Stimulated activated CD8-positive, alpha-beta memory T cell treated with anti-CD3 and anti-CD28 coated beads, Interleukin-12 subunit alpha, Interleukin-12 subunit beta, amount 100 ng/mL, for 24 hours (primary cell): Measurements from ENCODE around the gene UACA.

Experiments used
- DNase-seq: peaks from one replicate; pipeline ENCODE4 v3.0.0-alpha.2; 2020; ENCODE audit errors: extremely low read depth

The UACA gene

GRCh38 chr15:70714015-70714414 is 49.3 kb downstream of the UACA start:
- no peak for DNase-seq

GRCh38 chr15:70712271-70712670 is 51.1 kb downstream of the UACA start:
- no peak for DNase-seq

DNA sequence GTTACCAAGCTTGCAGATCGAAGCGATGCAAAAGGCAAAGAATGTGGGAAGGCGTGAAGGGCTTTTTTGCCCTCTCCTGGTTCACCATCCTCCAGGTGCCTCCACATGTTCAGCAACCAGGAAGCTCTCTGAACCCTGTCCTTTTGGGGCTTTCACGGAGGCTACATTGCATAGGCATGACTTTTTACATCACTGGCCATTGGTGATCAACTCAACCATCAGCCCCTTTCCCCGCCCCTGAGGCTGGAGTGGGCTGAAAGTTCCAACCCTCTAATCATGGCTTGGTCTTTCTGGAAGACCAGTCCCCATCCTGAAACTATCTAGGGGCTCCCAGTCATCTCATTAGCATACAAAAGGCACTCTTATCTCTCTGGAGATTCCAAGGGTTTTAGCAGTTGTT is 52.6 kb downstream of the UACA start:
- DNase-seq, result no peak

GRCh38 chr15:70708839-70709238 is 54.5 kb downstream of the UACA start:
- DNase-seq, result no peak

DNA sequence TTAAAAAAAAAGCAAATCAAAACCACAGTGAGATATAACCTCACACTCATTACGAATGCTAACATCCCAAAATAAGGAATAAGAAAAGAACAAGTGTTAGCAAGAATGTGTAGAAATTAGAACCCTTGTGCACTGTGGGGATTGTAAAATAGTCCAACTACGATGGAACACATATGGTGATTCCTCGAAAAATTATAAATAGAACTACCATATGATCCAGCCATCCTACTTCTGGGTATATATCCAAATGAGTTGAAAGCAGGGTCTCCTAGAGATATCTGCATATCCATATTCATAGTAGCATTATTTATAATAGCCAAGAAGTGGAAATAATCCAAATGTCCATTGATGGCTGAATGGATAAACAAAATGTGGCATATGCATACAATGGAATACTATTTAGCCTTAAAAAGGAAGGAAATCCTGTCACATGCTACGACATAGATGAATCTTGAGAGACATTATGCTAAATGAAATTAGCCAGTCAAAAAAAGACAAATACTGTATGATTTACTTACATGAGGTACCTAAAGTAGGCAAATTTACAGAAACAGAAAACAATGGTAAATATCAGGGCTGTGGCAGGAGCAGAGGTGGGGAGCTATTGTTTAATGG is 55.6 kb downstream of the UACA start:
- DNase-seq, result no peak

- DNase-seq, result no peak
Observed at GRCh38 chr15:70704731-70705130, 58.6 kb downstream of the UACA start.

- DNase-seq, result no peak
Observed at GRCh38 chr15:70704166-70704565, 59.2 kb downstream of the UACA start.

DNA sequence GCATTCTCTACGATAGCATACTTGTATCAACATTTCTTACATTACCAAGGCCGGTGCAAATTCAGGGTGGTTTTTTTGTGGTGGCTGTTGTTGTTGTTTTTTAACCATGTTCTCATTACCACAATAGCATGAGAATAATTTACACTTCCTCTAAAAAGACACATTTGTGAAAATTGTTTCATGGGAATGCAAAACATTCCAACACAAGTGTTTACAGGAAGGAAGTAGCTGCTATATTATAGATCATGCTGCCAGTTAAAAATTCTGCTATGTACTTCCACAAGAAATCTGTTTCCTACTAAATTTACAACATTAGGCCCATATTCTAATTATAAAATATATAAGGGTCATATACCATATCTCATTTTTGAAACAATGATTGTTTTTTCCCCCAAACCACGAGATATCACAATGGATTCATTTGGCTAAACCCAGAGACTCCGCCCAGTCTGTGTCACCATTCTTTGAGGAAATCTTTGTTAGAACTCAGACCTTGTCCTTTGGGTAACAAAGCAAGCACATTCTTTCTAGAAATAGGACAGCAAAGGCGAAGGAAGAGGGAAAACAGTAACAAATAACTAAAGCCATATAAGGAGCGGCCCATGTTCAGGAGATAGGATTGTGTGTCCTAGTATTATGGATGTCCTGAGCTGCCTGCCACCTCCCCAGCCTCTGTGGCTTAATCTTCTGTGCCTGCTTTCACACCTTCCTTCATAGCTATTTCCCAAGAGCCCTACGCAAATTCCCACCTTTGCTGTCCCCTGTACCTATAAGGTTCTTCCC is 60.1 kb downstream of the UACA start:
- no peak for DNase-seq

DNA sequence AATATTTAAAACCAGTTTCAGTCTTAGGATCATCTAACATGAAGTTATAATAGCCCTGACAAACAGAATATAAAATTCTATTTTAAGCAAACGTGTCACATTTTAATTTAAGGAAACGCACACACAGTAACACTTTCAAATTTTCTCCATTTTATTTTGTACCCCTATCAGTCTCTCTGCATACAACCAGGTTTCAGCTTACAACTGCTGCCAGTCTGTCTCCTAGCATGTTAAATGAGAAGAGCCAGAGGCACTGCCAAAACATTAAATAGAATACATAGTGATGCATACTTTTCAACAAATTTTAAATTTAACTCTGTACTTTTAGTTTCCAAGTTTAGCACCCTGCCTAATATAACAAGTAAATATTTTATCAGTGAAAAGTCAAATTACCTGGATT is 60.8 kb downstream of the UACA start:
- no peak for DNase-seq

DNA sequence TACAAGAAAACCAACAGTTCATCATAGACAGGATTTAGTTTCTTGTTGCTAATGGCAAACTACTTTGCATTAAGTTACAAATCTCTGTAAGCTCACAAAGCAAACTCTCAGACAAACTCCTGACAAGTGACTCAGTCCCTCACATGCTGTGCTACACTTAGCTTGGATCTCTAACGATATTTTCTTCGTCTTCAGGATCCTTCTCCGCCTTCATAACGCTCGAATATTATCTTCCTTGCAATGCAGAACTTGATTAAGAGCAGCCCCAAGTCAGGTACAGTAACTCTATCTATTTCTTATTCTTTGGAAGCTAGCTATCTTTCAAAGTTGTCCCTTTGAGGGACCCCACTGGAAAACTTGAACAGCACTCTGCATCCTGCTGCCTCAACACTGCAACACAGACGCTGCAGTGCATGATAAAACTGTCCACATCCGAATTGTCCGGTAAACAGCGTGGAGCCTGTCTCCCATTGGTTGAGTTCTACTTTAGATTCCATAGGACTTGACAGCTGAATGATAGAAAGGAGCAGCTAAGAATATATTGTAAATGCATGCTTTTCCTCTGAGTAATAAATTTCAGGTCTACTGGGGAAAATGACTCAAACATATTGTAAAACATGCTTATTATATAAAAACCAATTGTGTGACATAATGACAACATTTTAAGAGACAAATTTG is 61.3 kb downstream of the UACA start:
- DNase-seq, result no peak

DNA sequence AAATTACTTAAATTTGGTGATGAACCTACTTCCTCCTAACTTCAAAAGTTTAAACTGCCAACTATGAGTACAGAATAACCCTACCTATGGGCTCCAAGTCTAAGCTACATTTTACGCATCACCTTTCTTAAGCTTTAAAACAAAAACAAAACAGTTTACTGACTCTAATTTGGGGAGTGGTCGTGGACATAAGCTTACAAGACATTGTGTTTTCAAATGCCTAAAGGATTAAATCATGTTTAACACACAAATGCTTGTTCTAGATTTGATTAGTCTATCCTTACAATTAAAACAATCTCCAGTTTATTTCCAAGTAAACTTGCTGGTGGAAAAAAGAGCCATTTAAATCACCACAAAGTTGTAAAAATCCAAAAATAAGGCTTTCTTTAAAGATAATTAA is 62.2 kb downstream of the UACA start:
- DNase-seq, result no peak

DNA sequence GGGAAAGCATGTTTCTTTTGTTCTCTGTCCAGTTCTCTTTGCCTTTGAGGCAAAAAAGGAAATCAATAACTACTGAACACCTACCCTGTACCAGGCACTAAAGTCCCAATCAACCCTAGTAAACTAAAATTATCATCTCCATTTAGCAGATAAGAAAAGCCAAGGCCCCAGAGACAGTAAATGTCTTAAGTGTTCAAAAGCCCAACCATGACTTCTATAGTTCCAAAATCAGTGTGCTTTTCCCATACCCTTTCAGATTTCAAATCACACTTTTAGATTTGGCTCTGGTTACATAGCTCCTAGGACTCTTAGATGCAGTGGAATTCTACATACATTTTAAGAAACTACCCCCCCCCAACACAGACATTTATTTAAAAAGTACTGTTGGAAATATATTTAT is 63.5 kb downstream of the UACA start:
- DNase-seq, result no peak

DNA sequence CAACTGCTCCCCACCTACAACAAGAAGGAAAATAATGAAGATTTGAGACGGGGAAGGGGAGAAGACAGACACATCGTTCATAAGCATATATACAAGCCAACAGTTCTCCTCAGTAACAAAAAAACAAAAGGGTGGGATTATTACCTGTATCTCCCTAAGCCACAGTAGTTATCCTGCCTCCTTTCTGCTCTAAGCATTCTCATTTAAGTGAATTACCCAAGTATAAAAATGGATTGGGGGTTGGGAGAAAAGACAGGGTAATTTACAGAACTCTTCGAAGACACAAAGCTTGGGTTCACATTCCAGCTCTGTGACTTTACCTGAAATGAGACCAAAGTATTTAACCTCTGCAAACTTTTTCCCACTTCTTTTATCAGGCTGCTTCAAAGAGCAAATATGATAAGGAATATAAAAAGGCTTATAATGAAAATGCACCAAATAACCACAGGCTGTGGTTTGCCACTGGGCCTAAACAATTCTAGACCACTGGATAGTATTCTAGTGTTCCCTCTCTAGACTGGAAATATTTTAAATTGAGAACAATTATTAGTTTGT is 64.4 kb downstream of the UACA start:
- no peak for DNase-seq

DNA sequence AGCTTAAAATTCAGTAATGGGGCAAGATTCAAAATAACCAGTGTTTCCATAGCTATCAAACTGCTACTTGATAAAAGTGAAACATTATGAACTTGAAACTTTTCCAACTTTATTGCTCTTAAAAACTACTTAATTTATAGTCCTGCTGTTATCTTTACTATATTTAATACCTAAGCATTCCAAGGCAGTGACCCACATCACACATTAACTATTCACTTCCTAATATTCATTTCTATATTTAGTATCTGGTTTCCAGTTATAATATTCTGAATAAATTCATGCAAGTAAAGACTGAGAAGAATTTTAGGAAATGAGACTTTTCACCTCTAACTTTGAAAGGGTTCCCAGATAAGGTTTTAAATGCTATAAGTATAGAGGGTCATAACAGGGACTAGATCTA is 64.9 kb downstream of the UACA start:
- DNase-seq, result no peak

DNA sequence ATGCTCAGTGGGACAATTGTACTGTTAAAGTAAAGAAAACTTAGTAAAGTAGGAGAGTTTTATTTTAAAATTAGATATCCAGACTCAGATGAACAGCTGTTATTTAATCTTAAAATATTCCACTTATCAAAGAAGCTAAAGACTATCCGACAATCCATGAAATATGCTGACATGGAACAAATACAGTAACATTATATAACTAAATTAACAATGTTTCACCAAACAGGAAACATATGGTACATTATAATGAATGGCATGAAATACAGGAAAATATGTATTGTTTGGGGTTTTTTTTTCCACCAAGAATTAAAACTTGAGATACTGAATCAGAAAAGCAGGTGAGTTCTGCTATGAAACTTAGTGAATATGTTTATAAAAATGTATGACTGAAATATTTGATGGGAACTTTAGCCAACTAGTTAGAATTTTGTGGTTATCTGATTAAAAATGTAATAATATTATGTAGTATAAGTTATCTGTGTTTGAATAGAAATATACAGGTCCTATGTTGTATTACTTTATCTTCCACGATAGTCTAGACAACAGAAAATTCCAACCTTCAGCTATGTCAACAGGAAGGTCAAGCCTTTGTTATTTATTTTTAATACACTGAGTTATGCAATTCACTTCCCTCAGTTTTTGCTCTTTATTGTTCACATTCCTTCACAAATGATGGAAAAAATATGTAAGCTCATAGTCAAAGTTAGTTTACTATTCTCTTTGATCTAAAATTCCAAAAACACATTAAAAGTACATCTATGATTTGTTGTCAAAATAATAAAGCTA is 72.7 kb downstream of the UACA start:
- DNase-seq, result no peak

DNA sequence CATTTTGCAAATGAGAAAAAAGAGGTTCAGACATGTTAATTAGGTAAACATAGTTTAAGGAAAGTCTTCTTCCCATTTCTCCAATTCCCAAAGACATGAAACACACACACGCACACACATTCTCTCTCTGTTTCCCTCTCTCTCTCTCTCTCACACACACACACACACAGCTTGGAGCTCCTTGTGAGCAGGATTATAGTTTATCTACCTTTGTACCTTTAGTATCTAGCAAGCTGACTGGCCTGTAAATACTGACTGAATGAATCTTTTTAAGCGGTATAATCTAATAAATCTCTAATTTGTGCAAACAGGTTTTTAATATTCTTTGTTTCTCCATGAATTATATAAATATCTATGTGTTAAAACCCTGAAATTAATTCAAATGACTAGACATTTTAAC is 73.3 kb downstream of the UACA start:
- no peak for DNase-seq

GRCh38 chr15:70687482-70687881 is 75.9 kb downstream of the UACA start:
- no peak for DNase-seq

GRCh38 chr15:70680817-70681216 is 82.5 kb downstream of the UACA start:
- no peak for DNase-seq

DNA sequence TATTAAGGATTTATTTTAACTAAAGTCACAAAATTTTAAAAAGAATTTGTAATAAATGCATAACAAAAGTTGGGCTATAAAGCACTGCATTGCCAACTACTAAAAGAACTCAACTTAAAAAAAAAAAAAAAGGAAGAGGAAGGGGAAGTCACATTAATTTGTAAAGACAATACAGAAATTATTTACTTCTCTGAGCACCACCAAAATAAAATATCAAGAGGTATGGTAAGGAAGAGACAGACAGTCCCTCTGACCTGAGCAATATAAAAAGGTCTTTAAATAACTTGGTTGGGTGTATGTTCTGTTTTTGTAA is 83.5 kb downstream of the UACA start:
- no peak for DNase-seq

DNA sequence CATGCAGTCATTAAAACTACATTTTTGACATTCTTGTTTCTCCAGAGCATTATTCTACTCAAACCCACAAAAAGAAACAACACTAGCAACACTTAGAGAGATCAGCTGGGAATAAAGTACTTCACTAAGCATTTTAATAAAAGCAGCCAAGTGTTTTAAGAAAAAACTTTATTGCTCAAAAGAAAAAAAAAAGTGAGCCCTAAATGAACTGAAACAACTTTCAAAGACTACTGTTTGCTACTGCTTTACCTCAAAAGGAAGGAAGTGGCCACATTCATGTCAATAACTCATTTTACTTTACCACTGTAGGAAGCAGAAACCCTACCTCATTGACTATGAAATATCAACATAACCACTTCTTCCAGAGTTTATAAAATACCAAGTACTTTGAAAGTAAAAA is 91.3 kb downstream of the UACA start:
- no peak for DNase-seq

DNA sequence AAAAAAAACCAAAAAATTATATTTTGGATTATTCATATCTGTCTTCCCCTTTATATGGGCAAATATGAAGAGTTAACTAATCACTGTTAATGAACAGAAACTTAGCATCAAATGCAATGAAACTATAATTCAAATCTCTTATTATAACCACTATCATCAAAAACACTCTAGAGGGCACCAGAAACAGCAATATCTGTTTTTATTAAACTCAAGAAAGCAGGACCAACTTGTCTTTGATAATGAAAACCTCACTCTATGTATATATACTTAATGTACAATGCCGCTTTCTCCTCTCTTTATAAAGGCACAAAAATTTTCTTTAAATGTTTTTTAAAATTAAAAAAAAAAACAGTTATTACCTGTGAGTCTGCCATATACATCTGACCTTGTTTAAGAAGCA is 92.7 kb downstream of the UACA start:
- no peak for DNase-seq

DNA sequence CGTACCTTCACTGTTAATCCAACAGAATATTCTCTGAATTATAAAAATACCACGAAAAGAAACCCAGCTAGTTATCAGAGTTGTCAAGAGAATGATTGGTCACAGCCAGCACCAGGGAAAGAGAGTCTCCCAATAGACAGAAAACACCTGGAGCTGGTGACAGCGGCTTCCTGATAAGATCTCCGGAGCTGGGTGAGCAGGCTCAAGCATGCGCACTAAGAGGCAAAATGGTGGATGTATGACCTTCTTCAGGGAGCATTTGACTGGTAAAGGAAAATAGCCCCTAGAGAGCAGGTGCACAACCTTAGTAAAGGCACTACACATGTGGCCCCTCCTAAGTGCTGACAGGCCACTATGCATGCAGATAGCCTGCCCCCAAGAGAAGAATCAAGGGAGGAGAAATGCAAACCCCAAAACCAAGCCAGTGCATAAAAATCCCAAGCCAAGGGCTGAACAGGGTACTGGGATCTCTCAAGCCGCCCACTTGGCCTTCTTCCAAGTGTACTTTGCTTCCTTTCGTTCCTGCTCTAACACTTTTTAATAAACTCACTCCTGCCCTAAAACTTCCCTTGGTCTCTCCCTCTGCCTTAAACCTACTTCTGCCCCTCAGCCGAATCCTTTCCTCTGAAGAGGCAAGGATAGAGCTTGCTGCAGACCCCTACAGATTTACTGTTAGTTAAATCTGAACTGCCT is 93.2 kb downstream of the UACA start:
- no peak for DNase-seq
